Measurements from ENCODE around the gene ESF1. TPM values are rescaled to one million over a fixed set of nuclear protein-coding genes. Genes with fewer than 3 reads are reported as not detected.

The ESF1 gene
- total RNA-seq, 1 experiment from 2014 or later: 28.7 TPM

- Mint-ChIP-seq H3K9me3 (peaks cover 4% of the 10 kb centered on the region; the same call in 1 of the 2 replicates), H3K4me1 (no peaks in the 10 kb centered on the region), H3K4me3 (no peak overlapping the region), H3K27ac (no peak overlapping the region), H3K27me3 (ENCODE audit: low read depth) (no peaks in the 10 kb centered on the region), H3K36me3 (no peaks in the 10 kb centered on the region)
- ChIA-PET CTCF (no interaction called here), POLR2A (no interaction called here)
- DNase-seq (ENCODE audit: low spot score) (no peak), ATAC-seq (no peak)
- no peak for TF ChIP-seq CTCF (IDR thresholded peaks at IDR 0.05)
- no peak for TF ChIP-seq STAT6 (CRISPR knock-in tag; conservative IDR thresholded peaks at IDR 0.05; ENCODE audit: low read depth)
- TF ChIP-seq MYBL2 (CRISPR knock-in tag; IDR thresholded peaks at IDR 0.05): no peak
These were observed 83.2 kb downstream of the ESF1 start for GRCh38 chr20:13701486-13701885.

GRCh38 chr20:13700761-13701160 lies 84.0 kb downstream of the ESF1 start:
- no peak for DNase-seq (ENCODE audit: low spot score)
- H3K27me3 Mint-ChIP-seq (ENCODE audit: low read depth): no peaks in the 10 kb centered on the region
- H3K4me3 Mint-ChIP-seq: no peak overlapping the region
- peaks cover 10% of the 10 kb centered on the region; the same call in 1 of the 2 replicates for H3K9me3 Mint-ChIP-seq
- no peaks in the 10 kb centered on the region for H3K4me1 Mint-ChIP-seq
- no peak overlapping the region for H3K27ac Mint-ChIP-seq
- no peak for TF ChIP-seq STAT6 (CRISPR knock-in tag; conservative IDR thresholded peaks at IDR 0.05; ENCODE audit: low read depth)
- TF ChIP-seq USF2 (CRISPR knock-in tag; IDR thresholded peaks at IDR 0.05): no peak
- TF ChIP-seq CREM (CRISPR knock-in tag; IDR thresholded peaks at IDR 0.05): no peak
- no peak for TF ChIP-seq ZNF512 (CRISPR knock-in tag; IDR thresholded peaks at IDR 0.05; ENCODE audit: borderline replicate concordance)
- no peak for TF ChIP-seq ZMAT4 (CRISPR knock-in tag; IDR thresholded peaks at IDR 0.05)
- TF ChIP-seq ZNF423 (CRISPR knock-in tag; IDR thresholded peaks at IDR 0.05): no peak
- no peak for TF ChIP-seq MAX (CRISPR knock-in tag; IDR thresholded peaks at IDR 0.05)
- CTCF ChIA-PET: no interaction called here
- POLR2A ChIA-PET: no interaction called here
- no peak for ATAC-seq
- H3K36me3 Mint-ChIP-seq: no peaks in the 10 kb centered on the region

GRCh38 chr20:13694420-13695150 lies 90.1 kb downstream of the ESF1 start:
- H3K9me3 Mint-ChIP-seq: peaks cover 21% of the 10 kb centered on the region
- DNase-seq (ENCODE audit: low spot score) (no peak), ATAC-seq (no peak)
- H3K36me3 Mint-ChIP-seq: no peaks in the 10 kb centered on the region
- no peak overlapping the region for H3K27ac Mint-ChIP-seq
- ChIA-PET POLR2A (no interaction called here), CTCF (interaction anchor here (1.0 kb wide), 1 partner anchor 84 kb away, joined by 3 read pairs; no protein-coding TSS in a partner anchor)
- no peaks in the 10 kb centered on the region for H3K27me3 Mint-ChIP-seq (ENCODE audit: low read depth)
- H3K4me1 Mint-ChIP-seq: no peaks in the 10 kb centered on the region
- H3K4me3 Mint-ChIP-seq: no peak overlapping the region
- TF ChIP-seq E2F1 (CRISPR knock-in tag; IDR thresholded peaks at IDR 0.05) (no peak), MYBL2 (CRISPR knock-in tag; IDR thresholded peaks at IDR 0.05) (no peak), CREM (CRISPR knock-in tag; IDR thresholded peaks at IDR 0.05) (no peak), GABPB1 (CRISPR knock-in tag; IDR thresholded peaks at IDR 0.05) (no peak), NFATC4 (CRISPR knock-in tag; IDR thresholded peaks at IDR 0.05) (no peak), E2F4 (CRISPR knock-in tag; IDR thresholded peaks at IDR 0.05; ENCODE audit: borderline replicate concordance, low read depth) (no peak), PREB (CRISPR knock-in tag; IDR thresholded peaks at IDR 0.05; ENCODE audit: borderline replicate concordance) (no peak)
